K562 (cell line): ENCODE results near the gene TMEM86B. TPM values are rescaled to one million over a fixed set of nuclear protein-coding genes. Genes with fewer than 3 reads are reported as not detected.

Experiments
- HDGF ChIP-seq: fragments of 450-650 bp; IDR thresholded peaks from 2 replicates; pipeline ENCODE4 v1.6.1; 2016
- HMGN3 ChIP-seq: IDR thresholded peaks from 2 replicates; pipeline ENCODE4 v1.6.1; 2011; ENCODE audit warnings: borderline replicate concordance, low read depth, mild to moderate bottlenecking, mixed read lengths, low read length; ENCODE audit not compliant: insufficient read length; ENCODE audit errors: extremely low read depth
- IRF2 ChIP-seq: sonication (generic); formaldehyde crosslinking; IDR thresholded peaks from 2 replicates; pipeline ENCODE4 v1.8.1; 2022; ENCODE audit warnings: mild to moderate bottlenecking, missing genetic modification reagents
- KLF1 ChIP-seq: fragments of 450-650 bp; IDR thresholded peaks from 2 replicates; pipeline ENCODE4 v1.6.1; 2016; ENCODE audit warnings: missing genetic modification characterization, missing compliant biosample characterization
- MED1 ChIP-seq: sonication (generic); formaldehyde crosslinking; IDR thresholded peaks from 2 replicates; pipeline ENCODE4 v1.8.1; 2023; ENCODE audit warnings: missing genetic modification reagents, borderline replicate concordance
- NFATC3 ChIP-seq: fragments of 450-650 bp; IDR thresholded peaks from 2 replicates; pipeline ENCODE4 v1.6.1; 2017; ENCODE audit warnings: mild to moderate bottlenecking
- NR2C1 ChIP-seq, 2 experiments: fragments of 450-650 bp; IDR thresholded peaks; 2 replicates each; pipeline ENCODE4 v1.6.1; 2017; ENCODE audit warnings: mild to moderate bottlenecking in 2 of 2, antibody characterized with exemption in 1 of 2, inconsistent platforms in 1 of 2, missing compliant biosample characterization in 1 of 2, missing genetic modification characterization in 1 of 2
- NR2C2 ChIP-seq, 2 experiments: fragments of 200-800 bp in 1 of 2; sonication (Bioruptor generic) in 1 of 2; sonication (generic) in 1 of 2; formaldehyde crosslinking in 1 of 2; IDR thresholded peaks; 2 replicates each; pipeline versions ENCODE4 v1.6.1 to v1.8.0; 2016 to 2022; ENCODE audit warnings: mild to moderate bottlenecking in 1 of 2, missing compliant biosample characterization in 1 of 2, missing genetic modification characterization in 1 of 2, missing genetic modification reagents in 1 of 2
- POLR2A ChIP-seq: fragments of 450-650 bp; conservative IDR thresholded peaks from 2 replicates; pipeline ENCODE4 v1.6.1; 2016
- POLR3G ChIP-seq: IDR thresholded peaks from 2 replicates; pipeline ENCODE4 v1.6.1; 2011; ENCODE audit not compliant: insufficient read length, insufficient replicate concordance; ENCODE audit errors: extremely low read depth
- SMAD1 ChIP-seq: fragments of 150-350 bp; IDR thresholded peaks from 2 replicates; pipeline ENCODE4 v1.6.1; 2014; ENCODE audit warnings: low read length, low read depth; ENCODE audit not compliant: partially characterized antibody
- SMARCE1 ChIP-seq: fragments of 450-650 bp; IDR thresholded peaks from 2 replicates; pipeline ENCODE4 v1.7.1; 2016; ENCODE audit warnings: mild to moderate bottlenecking
- TGIF2 ChIP-seq: sonication (generic); formaldehyde crosslinking; IDR thresholded peaks from 2 replicates; pipeline ENCODE4 v1.8.1; 2022; ENCODE audit warnings: mild to moderate bottlenecking, missing genetic modification reagents, moderate library complexity
- TSC22D4 ChIP-seq: fragments of 450-650 bp; IDR thresholded peaks from 2 replicates; pipeline ENCODE4 v1.6.1; 2016; ENCODE audit warnings: missing genetic modification characterization, missing biosample characterization, control low read depth
- ZBTB33 ChIP-seq: sonication (generic); formaldehyde crosslinking; IDR thresholded peaks from 2 replicates; pipeline ENCODE4 v1.8.1; 2023; ENCODE audit warnings: mild to moderate bottlenecking, missing genetic modification reagents
- ZBTB7A ChIP-seq: IDR thresholded peaks from 2 replicates; pipeline ENCODE4 v1.6.1; 2011; ENCODE audit warnings: low read depth, mild to moderate bottlenecking, low read length, moderate library complexity, borderline replicate concordance; ENCODE audit not compliant: control insufficient read depth
- ZFX ChIP-seq: sonication (generic); formaldehyde crosslinking; IDR thresholded peaks from 2 replicates; pipeline ENCODE4 v1.8.0; 2022; ENCODE audit warnings: mild to moderate bottlenecking, missing genetic modification reagents, moderate library complexity
- ZNF217 ChIP-seq: sonication (generic); formaldehyde crosslinking; IDR thresholded peaks from 2 replicates; pipeline ENCODE4 v1.8.0; 2022; ENCODE audit warnings: mild to moderate bottlenecking, missing genetic modification reagents
- ZNF274 ChIP-seq: IDR thresholded peaks from 2 replicates; pipeline ENCODE4 v1.6.1; 2011; ENCODE audit warnings: low read depth, mild to moderate bottlenecking, low read length, moderate library complexity, borderline replicate concordance
- ZNF717 ChIP-seq: fragments of 250-450 bp; sonication (Bioruptor Pico); IDR thresholded peaks from 2 replicates; pipeline ENCODE4 v1.5.0; 2021
- polyA plus RNA-seq, 8 experiments: library from polyadenylated mRNA; depleted of rRNA in 4 of 8; stranded (reverse) in 5 of 8; unstranded in 3 of 8; fragments of >200 nt; fragmentation: Nextera tagmentation in 2 of 8; fragmentation: Illumina TruSeq in 1 of 8; extraction: Ambion mirVana in 2 of 8; extraction: Trizol in 1 of 8; gene quantifications; 2 replicates each; pipeline versions ENCODE4 v1.2.1 to v1.2.3, GENCODE V29; 2011 to 2014; ENCODE audit warnings: inconsistent platforms in 1 of 8, missing spikeins in 1 of 8
- total RNA-seq, 7 experiments: library from RNA; depleted of rRNA in 6 of 7; stranded (reverse); fragments of >200 nt in 6 of 7; fragmentation: Illumina TruSeq in 2 of 7; extraction: Trizol in 2 of 7; gene quantifications; 2 replicates each; pipeline versions ENCODE4 v1.2.1 to v1.2.3, GENCODE V29; 2011 to 2021; ENCODE audit warnings: low replicate concordance in 1 of 7

TMEM86B gene
- total and polyA plus RNA-seq, 9 of the 15 experiments (the other 6 are each of a cell fraction or from before 2014, with no cell fraction given) = 0.28 to 7.9 (median 2.1) TPM

DNA sequence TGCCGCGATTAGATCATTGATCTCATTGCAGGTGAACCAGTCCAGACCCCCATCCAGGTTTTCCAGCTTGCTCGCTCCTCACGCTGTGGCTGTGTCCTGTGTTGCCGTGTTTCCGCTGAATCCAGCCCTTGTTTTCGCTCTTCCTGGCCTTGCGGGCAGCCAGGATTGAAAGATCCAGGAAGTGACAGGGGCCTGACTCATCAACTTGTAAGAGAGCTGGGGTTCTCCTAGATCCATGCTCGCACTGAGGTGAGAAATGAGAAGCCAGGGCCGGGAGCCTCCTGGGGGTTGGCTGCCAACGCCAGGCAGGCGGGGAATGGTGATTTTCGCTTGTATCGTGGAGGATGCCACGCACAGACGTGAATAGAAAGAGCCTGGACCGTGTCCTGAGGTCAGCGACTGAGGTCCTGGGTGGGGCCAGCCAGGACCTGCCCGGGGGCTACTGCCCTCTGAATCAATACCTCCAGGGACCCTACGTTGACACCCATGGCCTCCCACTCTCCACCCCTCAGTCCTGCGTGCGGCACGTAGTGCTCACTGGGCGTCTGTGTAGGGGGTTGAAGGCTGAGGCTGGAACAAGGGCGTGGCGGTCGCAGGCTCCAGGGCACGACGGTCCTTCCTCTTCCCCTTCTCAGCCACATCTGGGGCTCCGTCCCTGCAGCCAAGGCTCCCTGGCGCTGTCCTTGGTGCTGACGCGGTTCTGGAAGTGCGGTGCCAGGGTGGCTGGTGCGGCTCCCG, 11.9 kb downstream of the TMEM86B start (continued):
- TF ChIP-seq ZBTB33 (CRISPR knock-in tag) = peak; percentile 81
- TF ChIP-seq KLF1 (tag) = peak; percentile 82
- 0 out of 2 replicates have a peak, but pooled peaks have one; percentile 30 for TF ChIP-seq ZNF217 (CRISPR knock-in tag)
- TF ChIP-seq HMGN3 = no peak
- TF ChIP-seq NR2C2 (CRISPR knock-in tag; IDR thresholded peaks at IDR 0.05) = peak; percentile 82
- TF ChIP-seq NR2C2 (tag; IDR thresholded peaks at IDR 0.05) = no peak; the same call in 1 of the 2 replicates
- TF ChIP-seq IRF2 (CRISPR knock-in tag) = peak; percentile 31; the same call in 1 of the 2 replicates
- peak; percentile 43 for TF ChIP-seq SMAD1
- no peak for TF ChIP-seq ZNF274
- peak; percentile 41; the same call in 1 of the 2 replicates for TF ChIP-seq NR2C1 (IDR thresholded peaks at IDR 0.05)
- peak; percentile 18; the same call in 1 of the 2 replicates for TF ChIP-seq NR2C1 (tag; IDR thresholded peaks at IDR 0.05)
- no peak for TF ChIP-seq MED1 (CRISPR knock-in tag)
- TF ChIP-seq ZBTB7A = 0 out of 2 replicates have a peak, but pooled peaks have one; percentile 29
- TF ChIP-seq SMARCE1 = peak; percentile 84
- peak; percentile 76 for TF ChIP-seq ZFX (CRISPR knock-in tag)
- TF ChIP-seq NFATC3 = no peak
- TF ChIP-seq TGIF2 = peak; percentile 80; the same call in 1 of the 2 replicates
- TF ChIP-seq TSC22D4 = no peak
- TF ChIP-seq ZNF717 (CRISPR knock-in tag) = peak; percentile 82; the same call in 1 of the 2 replicates
- TF ChIP-seq POLR3G = no peak
- TF ChIP-seq POLR2A = peak; percentile 86
- no peak for TF ChIP-seq HDGF
